HepG2 (cell line): ENCODE measurements around the gene CARD9.

Experiments
- ZNF331 ChIP-seq: sonication (generic); formaldehyde crosslinking; IDR thresholded peaks from 2 replicates; pipeline ENCODE4 v1.4.0; 2020; ENCODE audit warnings: missing genetic modification reagents
- ZNF546 ChIP-seq: sonication (generic); formaldehyde crosslinking; conservative IDR thresholded peaks from 2 replicates; pipeline ENCODE4 v1.8.1; 2023; ENCODE audit warnings: mild to moderate bottlenecking, missing genetic modification reagents
- TF ChIP-seq, protein P1 (sequence below): sonication (generic); formaldehyde crosslinking; IDR thresholded peaks from 2 replicates; pipeline ENCODE4 v1.4.0; 2020; ENCODE audit warnings: missing genetic modification reagents

DNA sequence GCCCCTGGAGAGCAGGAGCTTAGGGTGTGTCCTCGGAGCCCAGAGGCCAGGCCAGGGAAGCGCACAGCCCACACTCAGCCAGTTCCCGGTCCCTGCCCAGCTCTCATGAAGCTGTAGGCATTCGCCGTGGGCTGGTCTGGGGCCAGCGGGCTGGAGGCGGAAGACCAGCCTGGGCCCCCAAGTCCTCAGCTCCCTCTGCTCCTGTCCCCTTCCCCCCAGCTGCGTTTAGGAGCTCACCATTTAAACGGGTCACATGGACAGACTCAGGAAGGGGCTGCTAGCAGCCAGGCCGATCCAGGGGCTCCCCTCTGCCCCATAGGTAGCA, 27.4 kb downstream of the CARD9 start:
- no peak for TF ChIP-seq ZNF331 (CRISPR knock-in tag)
- TF ChIP-seq ZNF546 (CRISPR knock-in tag): no peak
- TF ChIP-seq, protein P1, sequence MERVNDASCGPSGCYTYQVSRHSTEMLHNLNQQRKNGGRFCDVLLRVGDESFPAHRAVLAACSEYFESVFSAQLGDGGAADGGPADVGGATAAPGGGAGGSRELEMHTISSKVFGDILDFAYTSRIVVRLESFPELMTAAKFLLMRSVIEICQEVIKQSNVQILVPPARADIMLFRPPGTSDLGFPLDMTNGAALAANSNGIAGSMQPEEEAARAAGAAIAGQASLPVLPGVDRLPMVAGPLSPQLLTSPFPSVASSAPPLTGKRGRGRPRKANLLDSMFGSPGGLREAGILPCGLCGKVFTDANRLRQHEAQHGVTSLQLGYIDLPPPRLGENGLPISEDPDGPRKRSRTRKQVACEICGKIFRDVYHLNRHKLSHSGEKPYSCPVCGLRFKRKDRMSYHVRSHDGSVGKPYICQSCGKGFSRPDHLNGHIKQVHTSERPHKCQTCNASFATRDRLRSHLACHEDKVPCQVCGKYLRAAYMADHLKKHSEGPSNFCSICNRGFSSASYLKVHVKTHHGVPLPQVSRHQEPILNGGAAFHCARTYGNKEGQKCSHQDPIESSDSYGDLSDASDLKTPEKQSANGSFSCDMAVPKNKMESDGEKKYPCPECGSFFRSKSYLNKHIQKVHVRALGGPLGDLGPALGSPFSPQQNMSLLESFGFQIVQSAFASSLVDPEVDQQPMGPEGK (CRISPR knock-in tag): 0 out of 2 replicates have a peak, but pooled peaks have one; percentile 5
